UCSD-AML1 (cell line): ENCODE data around the gene SACM1L.
"Not testable (repeated sequence)": the region's sequence is repeated elsewhere in the genome, so short reads cannot be mapped to it uniquely, and the experiment has no call there.

Experiments used
- DNase-seq: peaks from one replicate; lab custom pipeline; 2025; ENCODE audit not compliant: unreplicated experiment; lab: John Stamatoyannopoulos, UW

SACM1L gene

GRCh38 chr3:45666757-45667431, 22.3 kb upstream of the SACM1L start:
- DNase-seq = no peak

GRCh38 chr3:45667569-45667934, 21.6 kb upstream of the SACM1L start:
- DNase-seq = no peak

- no peak for DNase-seq
Observed at GRCh38 chr3:45670436-45670835, 18.8 kb upstream of the SACM1L start.

GRCh38 chr3:45670991-45671390, 18.2 kb upstream of the SACM1L start:
- DNase-seq = no peak

- no peak for DNase-seq
Observed at GRCh38 chr3:45673273-45673672, 15.9 kb upstream of the SACM1L start.

- DNase-seq = peak; percentile 69
Observed at GRCh38 chr3:45676325-45677032, 12.7 kb upstream of the SACM1L start.

- DNase-seq = no peak
Observed at GRCh38 chr3:45677033-45677446, 12.2 kb upstream of the SACM1L start.

GRCh38 chr3:45677841-45678240, 11.4 kb upstream of the SACM1L start:
- no peak for DNase-seq

- DNase-seq = no peak
Observed at GRCh38 chr3:45679805-45680204, 9.4 kb upstream of the SACM1L start.

- DNase-seq = no peak
Observed at GRCh38 chr3:45681221-45681620, 8.0 kb upstream of the SACM1L start.

- DNase-seq = no peak
Observed at GRCh38 chr3:45681846-45682245, 7.3 kb upstream of the SACM1L start.

- DNase-seq = no peak
Observed at GRCh38 chr3:45682311-45682710, 6.9 kb upstream of the SACM1L start.

- no peak for DNase-seq
Observed at GRCh38 chr3:45682786-45683185, 6.4 kb upstream of the SACM1L start.

- no peak for DNase-seq
Observed at GRCh38 chr3:45683417-45684326, 5.5 kb upstream of the SACM1L start.

- no peak for DNase-seq
Observed at GRCh38 chr3:45684327-45684892, 4.8 kb upstream of the SACM1L start.

- DNase-seq = not testable (repeated sequence)
Observed at GRCh38 chr3:45685722-45686121, 3.5 kb upstream of the SACM1L start.

- DNase-seq = no peak
Observed at GRCh38 chr3:45686850-45687249, 2.3 kb upstream of the SACM1L start.

- DNase-seq = no peak
Observed at GRCh38 chr3:45687828-45688193, 1.4 kb upstream of the SACM1L start.

- peak; percentile 62 for DNase-seq
Observed at GRCh38 chr3:45688194-45688881, 858 bp upstream of the SACM1L start.

- no peak for DNase-seq
Observed at GRCh38 chr3:45689787-45690145, 570 bp downstream of the SACM1L start.
